ENCODE data around the gene PBX4.

GRCh38 chr19:19531951-19532805 is 86.3 kb downstream of the PBX4 start:
- TF ChIP-seq CTCF (IDR thresholded peaks at IDR 0.05 in 2 of 3, conservative IDR thresholded peaks at IDR 0.05 in 1 of 3; ENCODE audit: control insufficient read depth in 2 of 3, extremely low read depth in 1 of 3, insufficient read depth in 1 of 3, low read depth in 3 of 3, low read length in 3 of 3): peak; percentile 95 to 96 (median 95)
- no peak for TF ChIP-seq POLR2AphosphoS5 (IDR thresholded peaks at IDR 0.05; ENCODE audit: low read length)
- TF ChIP-seq FOXK2 (IDR thresholded peaks at IDR 0.05): no peak
- TF ChIP-seq SP1 (IDR thresholded peaks at IDR 0.05; ENCODE audit: low read depth, low read length): no peak
- TF ChIP-seq CHD4 (IDR thresholded peaks at IDR 0.05): no peak
